Measurements from ENCODE around the gene SSTR4.

SSTR4 gene

DNA sequence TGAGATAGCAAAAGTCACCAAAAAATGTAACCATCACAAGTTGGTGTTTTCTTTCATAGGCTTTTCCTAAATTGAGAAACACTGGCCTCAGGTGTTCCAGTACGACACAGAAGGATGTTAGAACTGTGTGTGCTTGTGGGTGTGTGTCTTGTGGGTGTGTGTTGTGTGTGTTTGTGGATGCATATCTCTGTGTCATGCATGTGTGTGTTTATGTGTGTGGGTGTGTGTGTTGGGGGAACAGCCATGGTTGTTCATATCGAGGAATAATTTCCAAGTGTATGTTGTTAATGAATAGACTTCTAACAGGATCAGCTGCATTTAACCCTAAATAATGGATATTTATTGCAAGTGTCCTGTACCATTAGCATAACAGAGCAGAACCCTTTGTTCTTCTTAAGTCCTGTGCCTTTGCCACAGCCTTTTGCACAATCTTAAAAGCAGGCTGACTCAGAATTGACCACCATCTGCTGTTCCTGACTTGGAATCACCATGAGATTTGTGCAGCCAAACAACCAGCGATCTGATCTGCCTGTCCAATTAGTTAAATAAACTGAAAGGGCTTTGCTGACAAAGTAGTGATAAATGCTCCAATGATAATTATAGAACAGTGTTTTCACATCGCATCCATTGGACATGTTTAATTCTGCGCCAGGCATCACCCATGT, 43.4 kb downstream of the SSTR4 start:
- TF ChIP-seq, protein P1, sequence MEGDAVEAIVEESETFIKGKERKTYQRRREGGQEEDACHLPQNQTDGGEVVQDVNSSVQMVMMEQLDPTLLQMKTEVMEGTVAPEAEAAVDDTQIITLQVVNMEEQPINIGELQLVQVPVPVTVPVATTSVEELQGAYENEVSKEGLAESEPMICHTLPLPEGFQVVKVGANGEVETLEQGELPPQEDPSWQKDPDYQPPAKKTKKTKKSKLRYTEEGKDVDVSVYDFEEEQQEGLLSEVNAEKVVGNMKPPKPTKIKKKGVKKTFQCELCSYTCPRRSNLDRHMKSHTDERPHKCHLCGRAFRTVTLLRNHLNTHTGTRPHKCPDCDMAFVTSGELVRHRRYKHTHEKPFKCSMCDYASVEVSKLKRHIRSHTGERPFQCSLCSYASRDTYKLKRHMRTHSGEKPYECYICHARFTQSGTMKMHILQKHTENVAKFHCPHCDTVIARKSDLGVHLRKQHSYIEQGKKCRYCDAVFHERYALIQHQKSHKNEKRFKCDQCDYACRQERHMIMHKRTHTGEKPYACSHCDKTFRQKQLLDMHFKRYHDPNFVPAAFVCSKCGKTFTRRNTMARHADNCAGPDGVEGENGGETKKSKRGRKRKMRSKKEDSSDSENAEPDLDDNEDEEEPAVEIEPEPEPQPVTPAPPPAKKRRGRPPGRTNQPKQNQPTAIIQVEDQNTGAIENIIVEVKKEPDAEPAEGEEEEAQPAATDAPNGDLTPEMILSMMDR (conservative IDR thresholded peaks at IDR 0.05), result no peak
- H3K27ac ChIP-seq, result no peak overlapping the region

DNA sequence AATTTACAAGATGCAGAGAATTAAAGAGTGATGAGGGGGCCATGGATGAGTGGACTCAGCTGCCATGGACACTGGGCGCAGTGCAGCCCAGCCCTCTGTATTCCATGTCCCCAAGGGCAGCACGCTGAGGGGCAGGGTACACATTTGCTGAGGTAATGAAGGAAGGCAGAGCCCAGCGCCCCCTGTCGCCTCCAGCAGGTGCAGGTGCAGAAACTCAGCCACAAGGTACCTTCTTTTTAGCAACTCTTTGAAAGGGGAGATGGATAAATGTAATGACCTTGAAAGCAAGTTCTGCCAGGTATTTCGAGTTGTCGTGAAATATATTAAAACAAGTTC, 43.9 kb downstream of the SSTR4 start:
- TF ChIP-seq, protein P1 (conservative IDR thresholded peaks at IDR 0.05), result no peak
- no peak overlapping the region for H3K27ac ChIP-seq

DNA sequence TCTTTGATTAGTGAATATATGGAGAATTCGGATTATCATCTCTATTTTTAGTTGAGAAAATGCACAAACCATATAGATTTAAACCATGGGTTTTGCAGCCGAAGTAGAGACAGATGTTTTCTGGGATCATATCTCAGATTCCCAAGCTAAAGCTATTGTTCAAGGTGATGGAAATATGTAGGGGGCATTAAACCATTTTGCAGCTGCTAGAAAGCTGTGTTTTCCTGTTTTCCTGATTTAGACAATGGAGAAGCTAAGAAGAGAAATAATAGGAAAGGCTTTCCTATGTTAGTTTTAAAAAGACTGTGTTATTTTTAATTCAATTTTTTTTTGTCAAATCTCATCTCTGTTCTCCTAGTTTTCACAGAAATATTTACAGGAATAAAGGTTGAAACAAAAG, 44.8 kb downstream of the SSTR4 start:
- H3K27ac ChIP-seq, result no peak overlapping the region
- TF ChIP-seq, protein P1 (conservative IDR thresholded peaks at IDR 0.05), result no peak

DNA sequence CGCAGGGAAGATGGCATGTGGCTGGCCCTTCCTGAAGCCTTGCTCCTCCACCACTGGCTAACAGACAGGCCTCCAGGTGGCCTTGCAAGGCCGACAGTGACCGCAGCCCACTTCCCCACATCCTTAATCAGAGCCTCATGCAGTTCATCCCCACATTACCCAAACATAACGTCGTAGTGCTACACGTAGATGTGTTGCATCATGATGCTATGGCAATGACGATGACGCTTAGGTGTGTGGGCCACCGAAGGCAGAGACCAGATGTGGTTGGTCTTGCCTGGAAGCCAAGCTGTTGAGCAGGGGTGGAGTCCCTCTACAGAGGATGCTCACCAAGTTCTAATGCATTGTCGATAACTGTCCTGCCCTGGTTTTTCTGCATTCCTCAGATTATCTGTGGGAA, 45.4 kb downstream of the SSTR4 start:
- TF ChIP-seq, protein P1 (conservative IDR thresholded peaks at IDR 0.05), result no peak

DNA sequence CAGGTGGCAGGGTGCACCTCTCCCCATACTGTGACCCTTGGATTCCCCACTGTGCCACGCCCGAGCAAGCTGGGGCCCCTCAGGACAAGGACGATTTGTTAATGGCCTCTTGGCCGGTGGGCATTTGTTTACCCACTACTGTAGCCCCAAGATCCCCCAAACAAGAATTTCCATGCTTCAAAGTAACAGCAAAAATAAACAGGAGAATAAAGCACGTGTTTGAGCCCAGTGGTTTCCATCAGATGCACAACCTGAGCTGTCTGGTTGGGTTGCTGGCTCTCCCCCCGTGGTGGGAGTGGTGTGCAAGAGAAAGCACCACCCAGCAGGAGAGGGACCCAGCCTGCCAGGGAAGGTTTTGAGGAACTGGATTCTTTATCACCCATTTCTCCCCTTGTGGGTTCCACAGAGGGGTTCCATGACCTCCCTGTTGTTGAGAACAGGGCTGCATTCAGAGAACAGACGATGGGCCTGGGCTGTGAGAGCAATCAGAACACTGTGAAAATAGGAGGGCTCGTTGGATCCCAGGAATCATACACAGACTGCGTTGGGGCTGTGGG, 46.2 kb downstream of the SSTR4 start:
- H3K27ac ChIP-seq, result no peak overlapping the region
- TF ChIP-seq, protein P1 (conservative IDR thresholded peaks at IDR 0.05), result no peak

More for the DNA sequence above, 45.4 kb downstream of the SSTR4 start:
- H3K27ac ChIP-seq, result no peak overlapping the region

DNA sequence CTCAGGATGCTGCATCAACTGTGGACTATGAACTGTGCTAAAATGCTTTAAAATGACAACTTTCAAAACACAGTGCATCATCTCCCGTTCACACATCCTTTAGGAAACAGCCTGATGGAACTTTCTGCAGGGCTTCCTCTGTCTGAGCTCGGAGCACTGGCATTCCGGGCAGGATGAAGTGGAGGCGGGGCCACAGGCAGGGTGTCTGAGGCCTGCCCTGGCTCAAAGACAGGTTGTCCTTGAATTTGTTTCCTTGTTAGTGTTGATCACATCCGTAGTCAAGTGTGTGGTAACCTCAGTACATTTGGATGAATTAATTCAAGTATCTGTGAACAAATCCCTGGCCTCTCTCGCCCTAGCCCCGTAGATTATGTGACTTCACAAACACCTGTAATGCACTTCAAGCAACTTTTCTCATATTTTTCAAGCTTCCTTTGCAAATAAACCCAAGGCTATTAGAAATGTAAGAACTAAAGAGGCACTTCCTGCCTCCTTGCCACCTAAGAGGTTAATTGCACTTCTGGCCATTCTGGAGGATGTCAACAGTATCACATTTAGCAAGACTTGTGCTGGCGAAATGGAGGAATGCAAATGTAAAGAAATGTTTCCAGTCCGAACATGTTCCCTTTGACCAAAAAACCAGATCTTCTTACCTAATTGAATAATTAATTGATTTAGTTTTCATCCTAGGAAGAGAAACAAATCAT, 47.9 kb downstream of the SSTR4 start:
- TF ChIP-seq, protein P1 (conservative IDR thresholded peaks at IDR 0.05), result no peak
- no peak overlapping the region for H3K27ac ChIP-seq

DNA sequence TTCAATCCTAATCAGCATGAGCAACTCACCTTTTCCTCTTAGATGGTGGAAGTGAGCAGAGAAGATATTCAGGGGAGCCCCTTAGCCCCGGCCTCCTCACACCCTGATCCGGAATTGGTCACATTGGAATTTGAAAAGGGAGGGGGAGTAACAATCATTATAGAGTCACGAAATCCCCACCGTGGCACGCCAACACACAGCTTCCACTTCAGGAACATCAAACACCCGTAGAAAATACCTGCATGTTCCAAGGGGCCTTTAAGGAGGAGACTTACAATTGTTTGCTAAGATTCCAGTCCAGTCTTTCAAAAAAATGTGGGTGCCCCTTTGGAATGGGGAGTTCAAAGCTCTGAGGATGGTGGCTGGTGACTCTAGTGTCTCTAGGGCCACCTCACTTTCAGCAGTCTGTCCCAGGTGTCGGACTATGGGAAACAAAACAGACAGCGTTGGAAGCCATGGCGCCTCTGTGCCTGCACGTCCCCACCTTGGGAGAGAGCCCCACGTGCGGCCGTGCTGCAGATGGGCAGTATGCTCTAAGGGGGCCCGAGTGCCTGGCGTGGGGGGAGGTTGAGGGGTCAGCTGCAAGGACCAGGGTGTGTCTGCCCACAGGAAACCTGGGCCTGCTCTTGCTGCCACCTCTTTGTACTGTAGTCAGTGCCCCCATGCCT, 48.6 kb downstream of the SSTR4 start:
- no peak overlapping the region for H3K27ac ChIP-seq
- TF ChIP-seq, protein P1 (conservative IDR thresholded peaks at IDR 0.05), result no peak

Data from VCaP (cell line).